Esophagus squamous epithelium (tissue), 5 donors: ENCODE results near the gene PRKCE. TPM values are rescaled to one million over a fixed set of nuclear protein-coding genes. Genes with fewer than 3 reads are reported as not detected.
A peak's percentile ranks its signal among the peaks of the same experiment; 100 is the strongest.

Source experiments
- DNase-seq: peaks from one replicate; lab custom pipeline; 2025; lab: John Stamatoyannopoulos, UW
- H3K27ac ChIP-seq, 4 donors: fragments of 200-600 bp; sonication (generic); one replicate each; pipeline ENCODE4 v1.5.1; 2016 to 2019; ENCODE audit warnings: mild to moderate bottlenecking in 1 of 4
- H3K27me3 ChIP-seq, 4 donors: fragments of 200-600 bp; sonication (generic); 1 replicate in 3 of 4; 2 replicates in 1 of 4; pipeline versions ENCODE4 v1.5.1 to v1.6.0; 2017 to 2021; ENCODE audit warnings: antibody characterized with exemption in 1 of 4
- H3K36me3 ChIP-seq, 3 donors: fragments of 200-600 bp; sonication (generic); one replicate each; pipeline ENCODE4 v1.5.1; 2016 to 2019
- H3K4me1 ChIP-seq, 3 donors: fragments of 200-600 bp; sonication (generic); one replicate each; pipeline ENCODE4 v1.5.1; 2017 to 2019
- H3K4me3 ChIP-seq, 4 donors: fragments of 200-600 bp; sonication (generic); 1 replicate in 3 of 4; 2 replicates in 1 of 4; pipeline ENCODE4 v1.5.1; 2016 to 2019; ENCODE audit warnings: mild to moderate bottlenecking in 2 of 4, moderate library complexity in 1 of 4
- H3K9me3 ChIP-seq, 3 donors: fragments of 200-600 bp; sonication (generic); one replicate each; pipeline ENCODE4 v1.5.1; 2016 to 2019
- POLR2A ChIP-seq, 4 donors: fragments of 450-650 bp; IDR thresholded peaks; one replicate each; pipeline ENCODE4 v1.6.1; 2017; ENCODE audit warnings: antibody characterized with exemption in 4 of 4, mild to moderate bottlenecking in 4 of 4, moderate library complexity in 3 of 4
- WGBS, 2 donors: methylation state at CpG; one replicate each; pipeline ENCODE4 v1.1.5; 2018; 5-methylcytosine and 5-hydroxymethylcytosine counted together
- intact Hi-C: fragments of 100-400 bp; cut with DNase I; formaldehyde crosslinking; loops from one replicate; pipeline ENCODE4 v1.15.0; 2022
- total RNA-seq, 4 donors: library from RNA; depleted of rRNA; stranded (reverse); fragments of >200 nt; gene quantifications; one replicate each; pipeline ENCODE4 v1.1.0, GENCODE V29; 2016
- TF ChIP-seq, protein P1 (sequence below), 6 experiments: fragments of 450-650 bp in 4 of 6; fragments of 200-600 bp in 2 of 6; sonication (generic) in 2 of 6; IDR thresholded peaks; one replicate each; pipeline ENCODE4 v1.5.1; 2016 to 2019; ENCODE audit warnings: antibody characterized with exemption in 6 of 6, mild to moderate bottlenecking in 4 of 6, moderate library complexity in 4 of 6
- donor health status: DM: yes; HTN: yes; CAD: no.

The PRKCE gene
- total RNA-seq, 4 donors from 2014 or later: 6.5 to 13.7 (median 9.9) TPM

GRCh38 chr2:46136481-46136880, 485.0 kb downstream of the PRKCE start:
- no peaks in the 10 kb centered on the region for H3K36me3 ChIP-seq
- intact Hi-C loops: no loop called here
- H3K9me3 ChIP-seq: no peaks in the 10 kb centered on the region
- no peaks in the 10 kb centered on the region for H3K27me3 ChIP-seq
- peaks cover 0 to 35% (median 14%) of the 10 kb centered on the region in 3 donors for H3K4me1 ChIP-seq
- TF ChIP-seq, protein P1, sequence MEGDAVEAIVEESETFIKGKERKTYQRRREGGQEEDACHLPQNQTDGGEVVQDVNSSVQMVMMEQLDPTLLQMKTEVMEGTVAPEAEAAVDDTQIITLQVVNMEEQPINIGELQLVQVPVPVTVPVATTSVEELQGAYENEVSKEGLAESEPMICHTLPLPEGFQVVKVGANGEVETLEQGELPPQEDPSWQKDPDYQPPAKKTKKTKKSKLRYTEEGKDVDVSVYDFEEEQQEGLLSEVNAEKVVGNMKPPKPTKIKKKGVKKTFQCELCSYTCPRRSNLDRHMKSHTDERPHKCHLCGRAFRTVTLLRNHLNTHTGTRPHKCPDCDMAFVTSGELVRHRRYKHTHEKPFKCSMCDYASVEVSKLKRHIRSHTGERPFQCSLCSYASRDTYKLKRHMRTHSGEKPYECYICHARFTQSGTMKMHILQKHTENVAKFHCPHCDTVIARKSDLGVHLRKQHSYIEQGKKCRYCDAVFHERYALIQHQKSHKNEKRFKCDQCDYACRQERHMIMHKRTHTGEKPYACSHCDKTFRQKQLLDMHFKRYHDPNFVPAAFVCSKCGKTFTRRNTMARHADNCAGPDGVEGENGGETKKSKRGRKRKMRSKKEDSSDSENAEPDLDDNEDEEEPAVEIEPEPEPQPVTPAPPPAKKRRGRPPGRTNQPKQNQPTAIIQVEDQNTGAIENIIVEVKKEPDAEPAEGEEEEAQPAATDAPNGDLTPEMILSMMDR (IDR thresholded peaks at IDR 0.05): no peak
- H3K4me3 ChIP-seq: no peak overlapping the region
- DNase-seq: no peak
- H3K27ac ChIP-seq: peak overlapping the region in 2 of 4 donors; percentile 40 to 52
- WGBS, 2 donors: 90 to 97% methylated on average over 5 of the region's 5 CpGs

GRCh38 chr2:46136953-46137352, 485.5 kb downstream of the PRKCE start:
- WGBS, 2 donors: 84 to 91% methylated on average over 2 of the region's 2 CpGs
- no peak overlapping the region for H3K27ac ChIP-seq
- DNase-seq: no peak

GRCh38 chr2:46142546-46143428, 491.3 kb downstream of the PRKCE start:
- TF ChIP-seq, protein P1 (IDR thresholded peaks at IDR 0.05): no peak
- TF ChIP-seq POLR2A (IDR thresholded peaks at IDR 0.05): no peak
- 83 to 84% methylated on average over 5 of the region's 5 CpGs for WGBS, 2 donors
- intact Hi-C loops: no loop called here
- Histone ChIP-seq H3K27ac (no peak overlapping the region), H3K4me3 (no peak overlapping the region), H3K4me1 (peaks cover 8 to 18% (median 11%) of the 10 kb centered on the region in 3 donors), H3K36me3 (peaks cover 0 to 21% (median 0%) of the 10 kb centered on the region in 3 donors), H3K27me3 (no peaks in the 10 kb centered on the region), H3K9me3 (no peaks in the 10 kb centered on the region)
- DNase-seq: no peak

More at GRCh38 chr2:46136953-46137352, 485.5 kb downstream of the PRKCE start:
- TF ChIP-seq POLR2A (IDR thresholded peaks at IDR 0.05): no peak
- TF ChIP-seq, protein P1 (IDR thresholded peaks at IDR 0.05): no peak
- no peaks in the 10 kb centered on the region for H3K36me3 ChIP-seq
- no peaks in the 10 kb centered on the region for H3K9me3 ChIP-seq
- peaks cover 0 to 35% (median 14%) of the 10 kb centered on the region in 3 donors for H3K4me1 ChIP-seq
- H3K27me3 ChIP-seq: no peaks in the 10 kb centered on the region
- no peak overlapping the region for H3K4me3 ChIP-seq
- intact Hi-C loops: no loop called here

- intact Hi-C loops: no loop called here
- no peak for DNase-seq
- H3K27ac ChIP-seq: no peak overlapping the region
- H3K36me3 ChIP-seq: peaks cover 0 to 27% (median 0%) of the 10 kb centered on the region in 3 donors
- peaks cover 8 to 18% (median 11%) of the 10 kb centered on the region in 3 donors for H3K4me1 ChIP-seq
- TF ChIP-seq, protein P1 (IDR thresholded peaks at IDR 0.05): no peak
- TF ChIP-seq POLR2A (IDR thresholded peaks at IDR 0.05): no peak
- H3K4me3 ChIP-seq: no peak overlapping the region
- no peaks in the 10 kb centered on the region for H3K9me3 ChIP-seq
- no peaks in the 10 kb centered on the region for H3K27me3 ChIP-seq
- WGBS, 2 donors: 86 to 92% methylated on average over 7 to 8 of the region's 9 CpGs
Measured at GRCh38 chr2:46143429-46144132, 492.1 kb downstream of the PRKCE start.
